HEK293 (cell line): Measurements from ENCODE around the gene INVS.

Experiments used
- CTCF ChIA-PET: fragments of 350-600 bp; formaldehyde crosslinking; extraction: SDS; loops from one replicate; lab custom pipeline; 2021; ENCODE audit warnings: antibody characterized with exemption; lab: Yijun Ruan, JAX
- POLR2A ChIA-PET: fragments of 300-600 bp; formaldehyde crosslinking; extraction: SDS; loops from one replicate; lab custom pipeline; 2020; ENCODE audit warnings: antibody characterized with exemption, inconsistent platforms; lab: Yijun Ruan, JAX
- H3K27ac ChIP-seq: fragments of 200-500 bp; sonication (Bioruptor generic); 2 replicates; pipeline ENCODE4 v1.5.1; 2014; ENCODE audit warnings: low read depth, low read length, control low read depth, inconsistent platforms; ENCODE audit errors: extremely low read depth
- H3K36me3 ChIP-seq, 2 experiments: fragments of 200-500 bp in 1 of 2; sonication (Bioruptor generic) in 1 of 2; 1 replicate in 1 of 2; 2 replicates in 1 of 2; pipeline ENCODE4 v1.5.1; 2014 to 2017; ENCODE audit warnings: inconsistent platforms in 2 of 2, low read length in 2 of 2; ENCODE audit not compliant: control insufficient read depth in 2 of 2, insufficient read depth in 1 of 2
- H3K4me1 ChIP-seq: fragments of 200-500 bp; sonication (Bioruptor generic); 2 replicates; pipeline ENCODE4 v1.5.1; 2014; ENCODE audit warnings: mild to moderate bottlenecking, low read length, inconsistent platforms; ENCODE audit not compliant: control insufficient read depth, insufficient read depth
- H3K4me3 ChIP-seq: 2 replicates; pipeline ENCODE4 v1.5.1; 2011; ENCODE audit warnings: low read depth, mild to moderate bottlenecking, control low read depth, low read length, moderate library complexity
- H3K9me3 ChIP-seq: fragments of 200-500 bp; sonication (Bioruptor generic); 2 replicates; pipeline ENCODE4 v1.5.1; 2014; ENCODE audit warnings: low read depth, low read length, inconsistent platforms; ENCODE audit not compliant: control insufficient read depth, insufficient read depth
- EGR2 ChIP-seq: fragments of 450-650 bp; formaldehyde crosslinking; IDR thresholded peaks from 2 replicates; pipeline ENCODE4 v1.5.1; 2016; ENCODE audit warnings: low read depth, missing biosample characterization, missing genetic modification characterization
- HOXC10 ChIP-seq: sonication (generic); formaldehyde crosslinking; IDR thresholded peaks from 2 replicates; pipeline ENCODE4 v1.8.1; 2023; ENCODE audit warnings: mild to moderate bottlenecking, missing genetic modification reagents
- KLF16 ChIP-seq: fragments of 450-650 bp; formaldehyde crosslinking; IDR thresholded peaks from 2 replicates; pipeline ENCODE4 v1.5.1; 2017; ENCODE audit warnings: missing biosample characterization, missing genetic modification characterization
- KLF17 ChIP-seq: fragments of 450-650 bp; formaldehyde crosslinking; IDR thresholded peaks from 2 replicates; pipeline ENCODE4 v1.5.1; 2016; ENCODE audit warnings: missing biosample characterization, missing genetic modification characterization
- KLF7 ChIP-seq: fragments of 450-650 bp; formaldehyde crosslinking; IDR thresholded peaks from 2 replicates; pipeline ENCODE4 v1.5.1; 2016; ENCODE audit warnings: missing biosample characterization, missing genetic modification characterization, borderline replicate concordance
- KLF9 ChIP-seq: fragments of 450-650 bp; formaldehyde crosslinking; IDR thresholded peaks from 2 replicates; pipeline ENCODE4 v1.5.1; 2016; ENCODE audit warnings: missing biosample characterization, missing genetic modification characterization, low read depth
- MEIS1 ChIP-seq: sonication (generic); formaldehyde crosslinking; IDR thresholded peaks from 2 replicates; pipeline ENCODE4 v1.8.1; 2022; ENCODE audit warnings: missing genetic modification reagents, mild to moderate bottlenecking, borderline replicate concordance
- MYNN ChIP-seq: fragments of 450-650 bp; formaldehyde crosslinking; IDR thresholded peaks from 2 replicates; pipeline ENCODE4 v1.5.1; 2016; ENCODE audit warnings: missing biosample characterization, missing genetic modification characterization, borderline replicate concordance
- PBX3 ChIP-seq: sonication (generic); formaldehyde crosslinking; IDR thresholded peaks from 2 replicates; pipeline ENCODE4 v1.8.1; 2022; ENCODE audit warnings: mild to moderate bottlenecking, moderate library complexity, missing genetic modification reagents
- REPIN1 ChIP-seq: fragments of 450-650 bp; formaldehyde crosslinking; IDR thresholded peaks from 2 replicates; pipeline ENCODE4 v1.5.1; 2017; ENCODE audit warnings: missing biosample characterization, missing genetic modification characterization, low read depth
- SCRT2 ChIP-seq: fragments of 450-650 bp; formaldehyde crosslinking; IDR thresholded peaks from 2 replicates; pipeline ENCODE4 v1.5.1; 2016; ENCODE audit warnings: missing biosample characterization, missing genetic modification characterization
- TRIM28 ChIP-seq: IDR thresholded peaks from 2 replicates; pipeline ENCODE4 v1.6.1; 2011; ENCODE audit warnings: low read length, control low read depth, borderline replicate concordance
- ZBTB6 ChIP-seq: fragments of 450-650 bp; formaldehyde crosslinking; IDR thresholded peaks from 2 replicates; pipeline ENCODE4 v1.5.1; 2017; ENCODE audit warnings: missing biosample characterization, missing genetic modification characterization
- ZBTB8A ChIP-seq: fragments of 450-650 bp; formaldehyde crosslinking; IDR thresholded peaks from 2 replicates; pipeline ENCODE4 v1.5.1; 2016; ENCODE audit warnings: missing biosample characterization, missing genetic modification characterization
- ZFHX2 ChIP-seq: fragments of 450-650 bp; formaldehyde crosslinking; conservative IDR thresholded peaks from 2 replicates; pipeline ENCODE4 v1.5.1; 2016; ENCODE audit warnings: missing biosample characterization, missing genetic modification characterization
- ZFP41 ChIP-seq: fragments of 450-650 bp; formaldehyde crosslinking; IDR thresholded peaks from 2 replicates; pipeline ENCODE4 v1.5.1; 2016; ENCODE audit warnings: missing biosample characterization, missing genetic modification characterization, borderline replicate concordance
- ZNF114 ChIP-seq: fragments of 450-650 bp; formaldehyde crosslinking; IDR thresholded peaks from 2 replicates; pipeline ENCODE4 v1.5.0; 2017; ENCODE audit warnings: missing biosample characterization, missing genetic modification characterization
- ZNF18 ChIP-seq: fragments of 450-650 bp; formaldehyde crosslinking; IDR thresholded peaks from 2 replicates; pipeline ENCODE4 v1.5.1; 2016; ENCODE audit warnings: missing biosample characterization, missing genetic modification characterization
- ZNF202 ChIP-seq: fragments of 450-650 bp; formaldehyde crosslinking; IDR thresholded peaks from 2 replicates; pipeline ENCODE4 v1.5.1; 2016; ENCODE audit warnings: missing biosample characterization, missing genetic modification characterization, borderline replicate concordance
- ZNF223 ChIP-seq: fragments of 450-650 bp; formaldehyde crosslinking; IDR thresholded peaks from 2 replicates; pipeline ENCODE4 v1.5.1; 2016; ENCODE audit warnings: missing biosample characterization, missing genetic modification characterization
- ZNF23 ChIP-seq: fragments of 450-650 bp; formaldehyde crosslinking; IDR thresholded peaks from 2 replicates; pipeline ENCODE4 v1.5.1; 2016; ENCODE audit warnings: missing biosample characterization, missing genetic modification characterization, borderline replicate concordance
- ZNF239 ChIP-seq: fragments of 450-650 bp; formaldehyde crosslinking; IDR thresholded peaks from 2 replicates; pipeline ENCODE4 v1.5.1; 2016; ENCODE audit warnings: missing biosample characterization, missing genetic modification characterization
- ZNF324 ChIP-seq: fragments of 450-650 bp; formaldehyde crosslinking; IDR thresholded peaks from 2 replicates; pipeline ENCODE4 v1.5.1; 2016; ENCODE audit warnings: missing biosample characterization, missing genetic modification characterization
- ZNF350 ChIP-seq: fragments of 450-650 bp; formaldehyde crosslinking; IDR thresholded peaks from 2 replicates; pipeline ENCODE4 v1.5.0; 2017; ENCODE audit warnings: missing biosample characterization, mild to moderate bottlenecking, missing genetic modification characterization
- ZNF354C ChIP-seq: fragments of 450-650 bp; formaldehyde crosslinking; IDR thresholded peaks from 2 replicates; pipeline ENCODE4 v1.5.1; 2016; ENCODE audit warnings: missing biosample characterization, missing genetic modification characterization, low read depth, borderline replicate concordance
- ZNF404 ChIP-seq: fragments of 450-650 bp; formaldehyde crosslinking; IDR thresholded peaks from 2 replicates; pipeline ENCODE4 v1.5.1; 2017; ENCODE audit warnings: missing biosample characterization, missing genetic modification characterization
- ZNF416 ChIP-seq: fragments of 450-650 bp; formaldehyde crosslinking; IDR thresholded peaks from 2 replicates; pipeline ENCODE4 v1.5.1; 2016; ENCODE audit warnings: missing biosample characterization, missing genetic modification characterization
- ZNF426 ChIP-seq: fragments of 450-650 bp; formaldehyde crosslinking; IDR thresholded peaks from 2 replicates; pipeline ENCODE4 v1.5.1; 2017; ENCODE audit warnings: missing biosample characterization, missing genetic modification characterization, mild to moderate bottlenecking, inconsistent platforms, moderate library complexity
- ZNF513 ChIP-seq: fragments of 450-650 bp; IDR thresholded peaks from 2 replicates; pipeline ENCODE4 v1.5.1; 2018; ENCODE audit warnings: missing biosample characterization, missing genetic modification characterization
- ZNF529 ChIP-seq: fragments of 450-650 bp; formaldehyde crosslinking; IDR thresholded peaks from 2 replicates; pipeline ENCODE4 v1.5.1; 2017; ENCODE audit warnings: missing genetic modification characterization, missing biosample characterization; ENCODE audit not compliant: insufficient replicate concordance
- ZNF548 ChIP-seq: fragments of 450-650 bp; formaldehyde crosslinking; IDR thresholded peaks from 2 replicates; pipeline ENCODE4 v1.5.1; 2016; ENCODE audit warnings: missing biosample characterization, missing genetic modification characterization
- ZNF560 ChIP-seq: fragments of 450-650 bp; formaldehyde crosslinking; IDR thresholded peaks from 2 replicates; pipeline ENCODE4 v1.5.1; 2017; ENCODE audit warnings: missing biosample characterization, missing genetic modification characterization, borderline replicate concordance
- ZNF600 ChIP-seq: fragments of 450-650 bp; formaldehyde crosslinking; IDR thresholded peaks from 2 replicates; pipeline ENCODE4 v1.5.1; 2016; ENCODE audit warnings: missing biosample characterization, missing genetic modification characterization
- ZNF660 ChIP-seq: fragments of 450-650 bp; IDR thresholded peaks from 2 replicates; pipeline ENCODE4 v1.5.1; 2018; ENCODE audit warnings: missing biosample characterization, mild to moderate bottlenecking, missing genetic modification characterization
- ZNF777 ChIP-seq: fragments of 450-650 bp; formaldehyde crosslinking; IDR thresholded peaks from 2 replicates; pipeline ENCODE4 v1.5.1; 2017; ENCODE audit warnings: missing biosample characterization, missing genetic modification characterization, borderline replicate concordance
- ZXDB ChIP-seq: fragments of 450-650 bp; formaldehyde crosslinking; IDR thresholded peaks from 2 replicates; pipeline ENCODE4 v1.5.1; 2016; ENCODE audit warnings: missing biosample characterization, missing genetic modification characterization

Gene INVS

GRCh38 chr9:100196215-100196614 is 97.2 kb downstream of the INVS start (continued):
- TF ChIP-seq KLF17 (tag by site-specific recombination) (no peak), KLF16 (no peak), HOXC10 (CRISPR knock-in tag) (no peak)

GRCh38 chr9:100196828-100197227 is 97.8 kb downstream of the INVS start:
- no peaks in the 10 kb centered on the region for H3K36me3 ChIP-seq
- POLR2A ChIA-PET, result no interaction called here

GRCh38 chr9:100197553-100197952 is 98.5 kb downstream of the INVS start:
- Histone ChIP-seq H3K4me1 (no peaks in the 10 kb centered on the region), H3K36me3 (no peaks in the 10 kb centered on the region), H3K9me3 (no peaks in the 10 kb centered on the region), H3K27ac (no peak overlapping the region), H3K4me3 (no peak overlapping the region)
- POLR2A ChIA-PET, result no interaction called here
- CTCF ChIA-PET, result no interaction called here
- TF ChIP-seq ZFP41 (no peak), ZNF223 (tag by site-specific recombination) (no peak), PBX3 (CRISPR knock-in tag) (no peak), ZNF416 (no peak), ZNF560 (tag by site-specific recombination) (no peak), ZNF777 (no peak), HOXC10 (CRISPR knock-in tag) (no peak), ZNF324 (tag by site-specific recombination) (no peak), ZNF426 (tag by site-specific recombination) (no peak), KLF7 (tag by site-specific recombination) (no peak), ZNF513 (tag by site-specific recombination) (no peak), ZNF114 (tag by site-specific recombination) (no peak), TRIM28 (no peak), ZFHX2 (no peak), ZNF600 (tag by site-specific recombination) (no peak), ZNF354C (tag by site-specific recombination) (no peak)

More at GRCh38 chr9:100196828-100197227, 97.8 kb downstream of the INVS start:
- no peak for TF ChIP-seq EGR2 (tag by site-specific recombination)
- no peak for TF ChIP-seq MYNN
- TF ChIP-seq ZBTB6, result no peak
- no peak for TF ChIP-seq ZBTB8A (tag by site-specific recombination)
- TF ChIP-seq MEIS1, result no peak
- TF ChIP-seq ZNF23 (tag by site-specific recombination), result no peak
- no peak for TF ChIP-seq ZXDB
- no peak for TF ChIP-seq KLF9 (tag by site-specific recombination)
- TF ChIP-seq ZNF239 (tag by site-specific recombination), result no peak
- TF ChIP-seq ZNF404, result no peak
- no peak for TF ChIP-seq ZNF548 (tag by site-specific recombination)
- TF ChIP-seq ZNF660 (tag by site-specific recombination), result no peak
- TF ChIP-seq ZNF18 (tag by site-specific recombination), result no peak
- no peak for TF ChIP-seq ZNF202 (tag by site-specific recombination)
- no peak for TF ChIP-seq ZNF529 (tag by site-specific recombination)
- no peak for TF ChIP-seq SCRT2
- TF ChIP-seq REPIN1 (tag by site-specific recombination), result no peak
- TF ChIP-seq ZNF350 (tag by site-specific recombination), result no peak
- TF ChIP-seq ZFHX2, result no peak
- TF ChIP-seq ZNF223 (tag by site-specific recombination), result no peak
- Histone ChIP-seq H3K4me3 (no peak overlapping the region), H3K27ac (no peak overlapping the region), H3K4me1 (no peaks in the 10 kb centered on the region), H3K9me3 (no peaks in the 10 kb centered on the region)
- CTCF ChIA-PET, result interaction anchor here (0.6 kb wide), 4 partner anchors 16 to 408 kb away, joined by 3 to 7 read pairs (median 3); no protein-coding TSS in a partner anchor
